Body of pancreas (tissue), 4 donors: ENCODE data around the gene LSM4. TPM values are rescaled to one million over a fixed set of nuclear protein-coding genes. Genes with fewer than 3 reads are reported as not detected.

Experiments used
- ATAC-seq: fragments of 150-250 bp; one replicate; pipeline ENCODE4 v1.9.1; 2016
- DNase-seq, 4 donors: peaks; one replicate each; pipeline ENCODE4 v3.0.0-alpha.2; 2019
- H3K27ac ChIP-seq, 4 donors: fragments of 200-600 bp; sonication (generic); 1 replicate in 3 of 4; 2 replicates in 1 of 4; pipeline versions ENCODE4 v1.5.1 to v1.6.1; 2016 to 2019; ENCODE audit warnings: mild to moderate bottlenecking in 1 of 4, mixed read lengths in 1 of 4, moderate library complexity in 1 of 4
- H3K27me3 ChIP-seq, 2 donors: fragments of 200-600 bp; sonication (generic); one replicate each; pipeline ENCODE4 v1.6.0; 2016; ENCODE audit warnings: mild to moderate bottlenecking in 1 of 2
- H3K36me3 ChIP-seq, 2 donors: fragments of 200-600 bp; sonication (generic); replicated peaks in 1 of 2; 2 replicates each; pipeline ENCODE4 v1.5.1; 2016; ENCODE audit warnings: low read depth in 2 of 2; ENCODE audit not compliant: insufficient read depth in 1 of 2
- H3K4me1 ChIP-seq: fragments of 200-600 bp; sonication (generic); one replicate; pipeline ENCODE4 v1.6.0; 2016
- H3K4me3 ChIP-seq, 2 donors: fragments of 200-600 bp; sonication (generic); 1 replicate in 1 of 2; 2 replicates in 1 of 2; pipeline ENCODE4 v1.5.1; 2016 to 2019
- H3K9me3 ChIP-seq, 3 donors: fragments of 200-600 bp; sonication (generic); 1 replicate in 2 of 3; 2 replicates in 1 of 3; pipeline ENCODE4 v1.5.1; 2016
- CTCF ChIP-seq, 7 experiments: fragments of 450-650 bp in 4 of 7; fragments of 200-600 bp in 3 of 7; sonication (generic) in 3 of 7; IDR thresholded peaks; one replicate each; pipeline ENCODE4 v1.5.1; 2016 to 2019; ENCODE audit warnings: antibody characterized with exemption in 7 of 7
- POLR2A ChIP-seq, 3 donors: fragments of 450-650 bp; IDR thresholded peaks; one replicate each; pipeline ENCODE4 v1.6.1; 2016; ENCODE audit warnings: antibody characterized with exemption in 3 of 3, mild to moderate bottlenecking in 2 of 3
- whole genome bisulfite sequencing, 2 donors: methylation state at CpG; one replicate each; pipeline ENCODE4 v1.1.5; 2017; 5-methylcytosine and 5-hydroxymethylcytosine counted together
- intact Hi-C: fragments of 100-400 bp; cut with DNase I; formaldehyde crosslinking; loops from one replicate; pipeline ENCODE4 v1.15.1; 2023
- total RNA-seq, 2 donors: library from RNA; depleted of rRNA; stranded (reverse); fragments of >200 nt; gene quantifications; one replicate each; pipeline ENCODE4 v1.1.0, GENCODE V29; 2016

LSM4 gene
- total RNA-seq, 2 donors from 2014 or later: 45.7 to 94.6 TPM

GRCh38 chr19:18320865-18321733 lies 1.8 kb downstream of the LSM4 start:
- H3K4me1 ChIP-seq: peaks cover 57% of the 10 kb centered on the region
- TF ChIP-seq POLR2A (IDR thresholded peaks at IDR 0.05) (no peak), CTCF (IDR thresholded peaks at IDR 0.05) (no peak)
- no peak for DNase-seq
- H3K36me3 ChIP-seq: no peaks in the 10 kb centered on the region
- WGBS, 2 donors: 77 to 86% methylated on average over 13 to 14 of the region's 14 CpGs
- H3K27ac ChIP-seq: no peak overlapping the region
- intact Hi-C loops: no loop called here
- no peak for ATAC-seq
- H3K4me3 ChIP-seq: no peak overlapping the region
- no peaks in the 10 kb centered on the region for H3K27me3 ChIP-seq
- no peaks in the 10 kb centered on the region for H3K9me3 ChIP-seq

GRCh38 chr19:18319591-18320135 lies 3.2 kb downstream of the LSM4 start:
- intact Hi-C loops: no loop called here
- no peaks in the 10 kb centered on the region for H3K27me3 ChIP-seq
- TF ChIP-seq POLR2A (IDR thresholded peaks at IDR 0.05) (peak in 1 of 3 donors; percentile 14), CTCF (IDR thresholded peaks at IDR 0.05) (no peak)
- no peak overlapping the region for H3K4me3 ChIP-seq
- peak overlapping the region in 2 of 4 donors; percentile 20 to 42 for H3K27ac ChIP-seq
- H3K36me3 ChIP-seq: no peaks in the 10 kb centered on the region
- H3K4me1 ChIP-seq: peaks cover 57% of the 10 kb centered on the region
- peak; percentile 37 to 73 (median 52) for DNase-seq
- 38 to 39% methylated on average over 7 of the region's 7 CpGs for WGBS, 2 donors
- no peak for ATAC-seq
- no peaks in the 10 kb centered on the region for H3K9me3 ChIP-seq

DNA sequence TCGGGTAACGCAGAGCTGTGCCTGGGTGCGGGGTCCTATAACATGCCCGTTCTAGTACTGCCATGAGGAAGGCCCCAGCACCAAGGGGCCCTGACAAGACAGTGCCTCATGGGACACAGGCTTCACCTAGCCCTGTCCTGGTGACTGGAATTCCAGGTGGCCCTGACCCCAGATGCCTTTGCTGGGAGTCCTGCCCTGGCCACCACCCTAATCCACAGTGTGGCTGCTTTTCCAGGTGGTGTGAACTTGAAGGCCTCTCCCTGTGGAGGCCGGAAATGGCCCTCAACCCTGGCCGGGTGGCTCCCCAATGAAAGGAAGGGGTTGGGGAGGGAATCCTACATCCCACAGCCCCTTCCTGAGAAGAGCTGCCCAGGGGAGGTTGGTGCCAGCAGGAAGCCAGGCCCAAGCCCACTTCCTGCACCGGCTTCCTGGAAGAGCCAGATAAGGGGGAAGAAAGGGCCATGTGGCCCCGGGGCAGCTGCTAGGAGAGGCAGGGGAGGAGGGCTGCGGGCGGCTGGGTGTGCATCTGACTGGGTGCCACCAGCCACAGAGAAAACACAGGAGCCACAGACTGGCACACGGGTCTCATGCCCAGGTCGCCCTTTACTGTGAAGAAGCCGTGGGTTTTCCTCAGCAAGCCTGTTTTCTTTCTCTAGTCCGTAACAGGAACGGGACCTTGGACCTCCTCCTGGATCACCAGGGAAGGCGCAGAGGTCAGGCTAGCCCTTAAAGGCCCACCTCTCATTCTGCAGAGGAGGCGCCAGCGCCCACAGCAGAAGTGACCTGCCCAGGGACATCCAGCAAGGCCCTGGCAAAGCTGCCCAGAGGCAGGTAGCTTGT lies 4.7 kb downstream of the LSM4 start:
- peak overlapping the region; percentile 47 to 51 (median 50) for H3K27ac ChIP-seq
- WGBS, 2 donors: 65 to 86% methylated on average over 3 to 18 of the region's 18 CpGs
- ATAC-seq (no peak), DNase-seq (peak in 2 of 4 donors; percentile 30 to 45)
- H3K4me3 ChIP-seq: no peak overlapping the region
- no peaks in the 10 kb centered on the region for H3K9me3 ChIP-seq
- intact Hi-C loops: no loop called here
- no peaks in the 10 kb centered on the region for H3K36me3 ChIP-seq
- H3K4me1 ChIP-seq: peaks cover 46% of the 10 kb centered on the region
- no peaks in the 10 kb centered on the region for H3K27me3 ChIP-seq
- TF ChIP-seq CTCF (IDR thresholded peaks at IDR 0.05): no peak
- no peak for TF ChIP-seq POLR2A (IDR thresholded peaks at IDR 0.05)

GRCh38 chr19:18313398-18313797 lies 9.5 kb downstream of the LSM4 start:
- Histone ChIP-seq H3K9me3 (no peaks in the 10 kb centered on the region), H3K36me3 (peaks cover 0 to 2% of the 10 kb centered on the region in 2 donors), H3K27me3 (no peaks in the 10 kb centered on the region), H3K27ac (no peak overlapping the region), H3K4me1 (peaks cover 18% of the 10 kb centered on the region), H3K4me3 (no peak overlapping the region)
- ATAC-seq (no peak), DNase-seq (no peak)
- TF ChIP-seq POLR2A (IDR thresholded peaks at IDR 0.05): no peak
- TF ChIP-seq CTCF (IDR thresholded peaks at IDR 0.05): no peak
- WGBS, 2 donors: 93 to 98% methylated on average over 3 of the region's 3 CpGs
- intact Hi-C loops: no loop called here
